SJSA1 (cell line): ENCODE results near the gene TCL1B. TPM values are rescaled to one million over a fixed set of nuclear protein-coding genes. Genes with fewer than 3 reads are reported as not detected.
"Not testable (repeated sequence)": the region's sequence is repeated elsewhere in the genome, so short reads cannot be mapped to it uniquely, and the experiment has no call there.

Experiments used
- DNase-seq, 2 experiments: peaks; one replicate each; pipeline ENCODE4 v3.0.0-alpha.2; 2015 to 2020; ENCODE audit warnings: low spot score in 2 of 2, low read depth in 1 of 2
- H3K27ac ChIP-seq: fragments of 250-450 bp; sonication (Bioruptor Pico); 2 replicates; pipeline ENCODE4 v1.5.1; 2020; ENCODE audit warnings: mild to moderate bottlenecking, moderate library complexity
- H3K27me3 ChIP-seq: fragments of 250-450 bp; sonication (Bioruptor Pico); replicated peaks from 2 replicates; pipeline ENCODE4 v1.5.1; 2020; ENCODE audit warnings: mild to moderate bottlenecking, moderate library complexity
- H3K36me3 ChIP-seq: fragments of 250-450 bp; sonication (Bioruptor Pico); 2 replicates; pipeline ENCODE4 v1.5.1; 2020; ENCODE audit warnings: mild to moderate bottlenecking
- H3K4me1 ChIP-seq: fragments of 250-450 bp; sonication (Bioruptor Pico); replicated peaks from 2 replicates; pipeline ENCODE4 v1.6.1; 2021; ENCODE audit warnings: mild to moderate bottlenecking
- H3K4me3 ChIP-seq: fragments of 250-450 bp; sonication (Bioruptor Pico); 2 replicates; pipeline ENCODE4 v1.5.1; 2020; ENCODE audit warnings: mild to moderate bottlenecking
- H3K9me3 ChIP-seq: fragments of 250-450 bp; sonication (Bioruptor Pico); replicated peaks from 2 replicates; pipeline ENCODE4 v1.5.1; 2020; ENCODE audit warnings: mild to moderate bottlenecking
- total RNA-seq: library from RNA; depleted of rRNA; stranded (reverse); fragments of >200 nt; shearing (Covaris generic); gene quantifications from 2 replicates; pipeline ENCODE4 v1.2.3, GENCODE V29; 2014; rRNA removed

The TCL1B gene
- total RNA-seq, 1 experiment from 2014 or later: not detected

DNA sequence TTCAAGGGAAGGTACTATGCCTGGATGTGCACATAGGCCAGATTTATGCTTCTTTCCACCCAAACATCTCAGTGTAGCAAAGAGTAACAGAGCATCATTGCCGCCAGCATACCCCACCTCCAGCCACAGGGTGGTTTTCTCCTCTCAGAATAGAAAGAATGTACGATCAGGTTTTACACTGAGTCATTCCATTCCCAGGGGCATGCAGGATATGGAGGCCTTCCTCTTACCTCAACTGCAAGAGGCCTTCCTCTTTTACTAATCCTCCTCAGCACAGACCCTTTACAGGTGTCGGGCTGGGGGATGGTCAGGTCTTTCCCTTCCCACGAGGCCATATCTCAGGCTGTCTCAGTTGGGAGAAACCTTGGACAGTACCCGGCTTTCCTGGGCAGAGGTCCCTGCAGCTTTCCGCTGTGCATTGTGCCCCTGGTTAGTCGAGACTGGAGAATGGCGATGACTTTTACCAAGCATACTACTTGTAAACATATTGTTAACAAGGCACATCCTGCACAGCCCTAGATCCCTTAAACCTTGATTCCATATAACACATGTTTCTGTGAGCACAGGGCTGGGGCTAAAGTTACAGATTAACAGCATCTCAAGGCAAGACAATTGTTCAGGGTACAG, 43.3 kb downstream of the TCL1B start:
- not testable (repeated sequence) for H3K27ac ChIP-seq, H3K4me1 ChIP-seq, H3K27me3 ChIP-seq, H3K4me3 ChIP-seq, DNase-seq, H3K36me3 ChIP-seq, H3K9me3 ChIP-seq

GRCh38 chr14:95730126-95730525, 43.9 kb downstream of the TCL1B start:
- H3K27me3 ChIP-seq: no peaks in the 10 kb centered on the region
- no peaks in the 10 kb centered on the region for H3K4me1 ChIP-seq
- no peak overlapping the region for H3K4me3 ChIP-seq
- no peak for DNase-seq
- H3K27ac ChIP-seq: no peak overlapping the region
- H3K9me3 ChIP-seq: no peaks in the 10 kb centered on the region
- H3K36me3 ChIP-seq: no peaks in the 10 kb centered on the region

DNA sequence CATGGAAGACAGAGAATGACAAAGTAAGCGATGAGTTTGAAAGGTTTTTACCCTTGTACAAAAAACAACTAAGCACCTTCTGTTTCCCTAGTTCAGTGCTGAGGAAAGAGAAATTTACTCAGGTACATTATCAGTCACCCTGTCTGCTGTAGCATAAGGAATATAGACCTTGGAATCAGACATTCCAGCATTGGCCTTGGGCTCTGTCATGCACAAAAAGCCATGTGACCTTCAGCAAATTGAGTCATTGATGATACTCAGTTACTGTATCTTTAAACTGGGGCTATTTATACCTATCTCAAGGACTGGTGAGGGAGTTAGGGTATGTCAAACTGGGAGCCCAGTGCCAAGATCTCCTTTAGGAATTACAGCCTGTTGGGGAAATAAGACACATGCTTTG, 47.0 kb downstream of the TCL1B start:
- H3K27ac ChIP-seq: no peak overlapping the region
- no peaks in the 10 kb centered on the region for H3K4me1 ChIP-seq
- H3K36me3 ChIP-seq: no peaks in the 10 kb centered on the region
- no peaks in the 10 kb centered on the region for H3K9me3 ChIP-seq
- no peaks in the 10 kb centered on the region for H3K27me3 ChIP-seq
- no peak overlapping the region for H3K4me3 ChIP-seq
- DNase-seq: no peak

- no peaks in the 10 kb centered on the region for H3K4me1 ChIP-seq
- no peaks in the 10 kb centered on the region for H3K27me3 ChIP-seq
- no peak overlapping the region for H3K27ac ChIP-seq
- no peaks in the 10 kb centered on the region for H3K9me3 ChIP-seq
- no peak for DNase-seq
- H3K36me3 ChIP-seq: no peaks in the 10 kb centered on the region
- H3K4me3 ChIP-seq: no peak overlapping the region
Observed at GRCh38 chr14:95739356-95739755, 53.1 kb downstream of the TCL1B start.

DNA sequence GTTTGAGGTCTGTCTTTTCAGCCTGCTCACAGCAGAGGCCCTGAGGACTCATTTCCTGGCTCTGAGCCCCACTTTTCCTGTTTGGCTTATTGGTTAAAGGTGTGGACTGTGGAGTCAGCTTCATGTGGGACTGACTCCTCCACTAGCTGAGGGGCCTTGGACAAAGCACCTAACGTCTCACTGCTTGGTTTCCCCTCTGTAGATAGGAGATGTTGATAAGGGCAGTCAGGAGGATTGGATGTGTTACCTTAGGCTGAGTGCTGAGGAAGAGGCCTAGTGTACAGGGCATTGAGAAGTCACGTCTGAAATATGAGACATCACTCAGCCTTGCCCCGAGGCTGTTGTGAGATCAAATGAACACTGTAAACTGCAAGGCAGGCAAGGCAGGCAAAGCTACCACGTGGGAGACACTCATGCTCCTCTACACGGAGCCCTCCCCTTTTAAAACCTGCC, 54.8 kb downstream of the TCL1B start:
- Histone ChIP-seq H3K27me3 (no peaks in the 10 kb centered on the region), H3K27ac (no peak overlapping the region), H3K36me3 (no peaks in the 10 kb centered on the region), H3K4me3 (no peak overlapping the region), H3K9me3 (no peaks in the 10 kb centered on the region), H3K4me1 (no peaks in the 10 kb centered on the region)
- no peak for DNase-seq

- H3K4me3 ChIP-seq: no peak overlapping the region
- no peaks in the 10 kb centered on the region for H3K9me3 ChIP-seq
- H3K27ac ChIP-seq: no peak overlapping the region
- H3K36me3 ChIP-seq: no peaks in the 10 kb centered on the region
- H3K27me3 ChIP-seq: no peaks in the 10 kb centered on the region
- no peak for DNase-seq
- H3K4me1 ChIP-seq: no peaks in the 10 kb centered on the region
Observed at GRCh38 chr14:95741781-95742180, 55.6 kb downstream of the TCL1B start.

Other genes with a start within 250 kb of the TCL1B start
- gene SYNE3, start 169.8 kb upstream of the TCL1B start, total RNA-seq: 8.3 and 11.5 TPM in 2 replicates
- gene GLRX5, start 151.4 kb upstream of the TCL1B start, total RNA-seq: 56.2 and 82.3 TPM in 2 replicates
- gene TCL1A, start 27.7 kb downstream of the TCL1B start, total RNA-seq: not detected in 2 replicates
- not detected in 2 replicates for gene TUNAR, start 190.4 kb downstream of the TCL1B start, total RNA-seq